ENCODE measurements around the gene LCNL1. TPM values are rescaled to one million over a fixed set of nuclear protein-coding genes. Genes with fewer than 3 reads are reported as not detected.

The LCNL1 gene
- total RNA-seq, 1 donor from 2014 or later: not detected

GRCh38 chr9:136979769-136980587 is 2.8 kb upstream of the LCNL1 start:
- no peaks in the 10 kb centered on the region for H3K9me3 Mint-ChIP-seq (ENCODE audit: unreplicated experiment)
- TF ChIP-seq, protein P1, sequence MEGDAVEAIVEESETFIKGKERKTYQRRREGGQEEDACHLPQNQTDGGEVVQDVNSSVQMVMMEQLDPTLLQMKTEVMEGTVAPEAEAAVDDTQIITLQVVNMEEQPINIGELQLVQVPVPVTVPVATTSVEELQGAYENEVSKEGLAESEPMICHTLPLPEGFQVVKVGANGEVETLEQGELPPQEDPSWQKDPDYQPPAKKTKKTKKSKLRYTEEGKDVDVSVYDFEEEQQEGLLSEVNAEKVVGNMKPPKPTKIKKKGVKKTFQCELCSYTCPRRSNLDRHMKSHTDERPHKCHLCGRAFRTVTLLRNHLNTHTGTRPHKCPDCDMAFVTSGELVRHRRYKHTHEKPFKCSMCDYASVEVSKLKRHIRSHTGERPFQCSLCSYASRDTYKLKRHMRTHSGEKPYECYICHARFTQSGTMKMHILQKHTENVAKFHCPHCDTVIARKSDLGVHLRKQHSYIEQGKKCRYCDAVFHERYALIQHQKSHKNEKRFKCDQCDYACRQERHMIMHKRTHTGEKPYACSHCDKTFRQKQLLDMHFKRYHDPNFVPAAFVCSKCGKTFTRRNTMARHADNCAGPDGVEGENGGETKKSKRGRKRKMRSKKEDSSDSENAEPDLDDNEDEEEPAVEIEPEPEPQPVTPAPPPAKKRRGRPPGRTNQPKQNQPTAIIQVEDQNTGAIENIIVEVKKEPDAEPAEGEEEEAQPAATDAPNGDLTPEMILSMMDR (IDR thresholded peaks at IDR 0.05; ENCODE audit: unreplicated experiment): no peak
- peaks cover 9% of the 10 kb centered on the region for H3K36me3 Mint-ChIP-seq (ENCODE audit: low read depth, unreplicated experiment)
- H3K4me1 Mint-ChIP-seq (ENCODE audit: unreplicated experiment): peaks cover 2% of the 10 kb centered on the region
- H3K27me3 Mint-ChIP-seq (ENCODE audit: unreplicated experiment): peaks cover 11% of the 10 kb centered on the region
- DNase-seq (ENCODE audit: low spot score): no peak
- H3K4me3 Mint-ChIP-seq (ENCODE audit: unreplicated experiment): no peak overlapping the region
- H3K27ac Mint-ChIP-seq (ENCODE audit: unreplicated experiment): no peak overlapping the region

DNA sequence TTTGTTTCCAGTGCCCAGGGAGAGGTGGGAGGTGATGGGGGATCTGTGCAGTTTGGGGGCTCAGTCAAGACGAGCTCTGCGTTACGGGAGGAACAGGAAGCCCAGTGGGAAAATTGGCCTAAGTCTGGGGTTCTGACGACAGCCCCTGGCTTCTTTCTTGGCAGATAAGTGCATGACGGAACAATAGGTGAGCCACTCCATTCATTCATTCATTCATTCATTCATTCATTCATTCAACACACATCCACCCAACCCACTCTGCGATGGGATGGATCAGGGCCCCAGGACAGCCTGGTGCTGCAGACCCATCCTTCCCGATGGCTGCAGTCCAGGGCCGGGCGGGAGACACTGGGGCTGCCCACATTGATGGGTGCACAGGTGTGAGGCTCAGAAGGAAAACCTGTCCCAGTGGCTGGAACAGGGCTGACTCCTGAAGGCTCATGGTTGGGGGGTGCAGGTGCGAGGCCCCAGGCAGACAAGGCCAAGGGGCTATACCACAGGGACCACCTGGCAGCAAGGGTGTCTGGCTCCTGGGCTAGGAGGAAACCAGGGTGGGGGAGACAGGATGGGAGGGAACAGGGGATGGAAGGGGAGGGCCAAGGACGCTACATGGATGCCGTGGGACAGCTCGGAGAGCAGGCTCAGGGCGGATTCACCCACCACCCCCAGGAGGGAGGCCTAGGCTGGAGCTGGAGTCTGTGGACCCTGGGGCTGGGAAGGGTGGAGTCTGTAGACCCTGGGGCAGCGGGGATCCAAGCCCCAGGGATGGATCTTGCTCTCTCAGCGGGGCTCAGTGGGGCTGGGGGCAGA is 1.9 kb upstream of the LCNL1 start:
- no peak overlapping the region for H3K27ac Mint-ChIP-seq (ENCODE audit: unreplicated experiment)
- H3K36me3 Mint-ChIP-seq (ENCODE audit: low read depth, unreplicated experiment): peaks cover 9% of the 10 kb centered on the region
- H3K27me3 Mint-ChIP-seq (ENCODE audit: unreplicated experiment): peaks cover 11% of the 10 kb centered on the region
- TF ChIP-seq, protein P1 (IDR thresholded peaks at IDR 0.05; ENCODE audit: unreplicated experiment): no peak
- peaks cover 2% of the 10 kb centered on the region for H3K4me1 Mint-ChIP-seq (ENCODE audit: unreplicated experiment)
- DNase-seq (ENCODE audit: low spot score): no peak
- no peak overlapping the region for H3K4me3 Mint-ChIP-seq (ENCODE audit: unreplicated experiment)
- no peaks in the 10 kb centered on the region for H3K9me3 Mint-ChIP-seq (ENCODE audit: unreplicated experiment)

DNA sequence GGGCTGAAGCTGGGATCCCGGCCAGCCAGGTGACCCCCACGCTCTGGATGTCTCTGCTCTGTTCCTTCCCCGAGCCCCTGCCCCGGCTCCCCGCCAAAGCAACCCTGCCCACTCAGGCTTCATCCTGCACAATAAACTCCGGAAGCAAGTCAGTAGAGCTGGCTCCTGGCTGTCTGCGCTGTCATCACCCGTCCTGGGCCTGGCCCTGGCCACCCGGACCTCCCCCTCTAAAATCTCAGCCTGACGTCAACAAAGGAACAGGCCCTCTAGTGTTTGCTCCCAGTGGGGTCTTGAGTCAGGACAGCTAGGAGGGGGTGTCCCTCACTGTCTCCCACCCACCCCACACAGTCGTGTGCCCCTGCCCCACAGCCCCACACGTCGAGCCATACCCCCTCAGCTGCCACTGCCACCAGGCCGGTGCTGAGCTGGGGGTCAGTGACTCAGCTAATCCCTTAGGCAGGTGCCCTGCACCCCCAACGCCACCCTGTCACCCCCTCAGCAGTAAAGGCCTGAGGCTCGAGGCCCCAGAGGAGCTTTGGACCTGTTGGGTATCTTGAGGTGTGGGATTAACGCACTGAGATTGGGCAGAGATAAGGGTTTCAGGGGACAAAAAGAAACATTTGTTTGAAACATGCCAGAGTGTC is 1.1 kb upstream of the LCNL1 start:
- TF ChIP-seq, protein P1 (IDR thresholded peaks at IDR 0.05; ENCODE audit: unreplicated experiment): no peak
- peaks cover 2% of the 10 kb centered on the region for H3K4me1 Mint-ChIP-seq (ENCODE audit: unreplicated experiment)
- peaks cover 15% of the 10 kb centered on the region for H3K27me3 Mint-ChIP-seq (ENCODE audit: unreplicated experiment)
- H3K36me3 Mint-ChIP-seq (ENCODE audit: low read depth, unreplicated experiment): peaks cover 9% of the 10 kb centered on the region
- no peaks in the 10 kb centered on the region for H3K9me3 Mint-ChIP-seq (ENCODE audit: unreplicated experiment)
- H3K27ac Mint-ChIP-seq (ENCODE audit: unreplicated experiment): no peak overlapping the region
- DNase-seq (ENCODE audit: low spot score): no peak
- H3K4me3 Mint-ChIP-seq (ENCODE audit: unreplicated experiment): no peak overlapping the region

DNA sequence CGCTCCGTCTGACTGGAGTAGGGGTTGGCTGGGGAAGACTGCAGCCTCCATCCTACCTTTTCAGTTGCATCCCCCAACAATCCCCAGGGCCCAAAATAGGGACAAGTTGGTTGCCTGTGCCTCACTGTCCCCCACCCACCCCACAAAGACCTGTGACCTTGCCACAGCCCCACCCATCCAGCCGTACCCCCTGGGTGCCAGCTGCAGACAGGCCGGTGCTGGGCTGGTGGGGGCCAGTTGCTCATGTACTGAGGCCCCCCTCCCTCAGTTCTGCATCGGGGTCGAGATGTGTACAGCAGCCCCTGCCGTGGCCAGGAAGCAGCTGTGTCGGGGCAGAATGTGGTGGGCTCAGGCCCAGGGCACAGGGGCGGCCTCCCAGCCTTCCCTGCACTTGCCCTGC is 374 bp downstream of the LCNL1 start:
- peaks cover 2% of the 10 kb centered on the region for H3K4me1 Mint-ChIP-seq (ENCODE audit: unreplicated experiment)
- DNase-seq (ENCODE audit: low spot score): no peak
- peaks cover 14% of the 10 kb centered on the region for H3K27me3 Mint-ChIP-seq (ENCODE audit: unreplicated experiment)
- no peak overlapping the region for H3K27ac Mint-ChIP-seq (ENCODE audit: unreplicated experiment)
- TF ChIP-seq, protein P1 (IDR thresholded peaks at IDR 0.05; ENCODE audit: unreplicated experiment): no peak
- H3K9me3 Mint-ChIP-seq (ENCODE audit: unreplicated experiment): no peaks in the 10 kb centered on the region
- no peak overlapping the region for H3K4me3 Mint-ChIP-seq (ENCODE audit: unreplicated experiment)
- peaks cover 9% of the 10 kb centered on the region for H3K36me3 Mint-ChIP-seq (ENCODE audit: low read depth, unreplicated experiment)
